ENCODE measurements around the gene ANO6. TPM values are rescaled to one million over a fixed set of nuclear protein-coding genes. Genes with fewer than 3 reads are reported as not detected.

ANO6 gene
- polyA plus RNA-seq, 1 donor (not counting 4 experiments of a cell fraction or from before 2014, with no cell fraction given), result 64.3 TPM

DNA sequence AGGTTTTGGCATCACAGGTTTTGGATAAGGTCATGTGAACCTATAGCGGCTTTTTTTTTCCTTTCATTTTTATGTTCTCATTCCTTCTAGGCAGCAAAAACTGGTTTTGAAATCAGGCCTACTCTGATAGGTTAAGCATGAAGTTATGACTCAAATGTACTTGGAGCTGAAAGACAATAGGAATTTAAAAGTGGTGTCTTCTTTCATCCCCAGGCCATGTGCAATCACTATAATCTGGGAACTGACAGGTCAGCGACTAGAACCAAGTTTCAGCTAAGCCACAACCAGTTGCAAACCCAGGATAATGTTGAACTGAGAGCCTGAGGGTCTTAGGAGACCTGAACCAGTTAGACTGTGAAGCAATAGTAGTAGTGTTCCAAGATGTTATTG is 74.3 kb downstream of the ANO6 start:
- H3K9me3 ChIP-seq (ENCODE audit: control insufficient read depth, low read depth, low read length), result no peaks in the 10 kb centered on the region
- DNase-seq (ENCODE audit: low read depth, low spot score) (peak; percentile 58), FAIRE-seq (peak; percentile 85)
- peak overlapping the region; percentile 45 for H3K27ac ChIP-seq (ENCODE audit: control insufficient read depth, insufficient read depth, low read length)
- H3K4me1 ChIP-seq (ENCODE audit: control insufficient read depth, extremely low read depth, insufficient read depth, low read length), result peaks cover 20% of the 10 kb centered on the region
- H3K9me1 ChIP-seq (ENCODE audit: control insufficient read depth, extremely low read depth, insufficient read depth, low read length), result no peaks in the 10 kb centered on the region
- H3K4me2 ChIP-seq (ENCODE audit: control insufficient read depth, extremely low read depth, insufficient read depth, low read depth, low read length), result peak overlapping the region; percentile 62
- H3K4me3 ChIP-seq (ENCODE audit: control insufficient read depth in 2 of 3, extremely low read depth in 1 of 3, insufficient read depth in 2 of 3, low read depth in 1 of 3, low read length in 3 of 3), result no peak overlapping the region
- TF ChIP-seq EZH2 (IDR thresholded peaks at IDR 0.05; ENCODE audit: low read length), result no peak
- TF ChIP-seq, protein P1, sequence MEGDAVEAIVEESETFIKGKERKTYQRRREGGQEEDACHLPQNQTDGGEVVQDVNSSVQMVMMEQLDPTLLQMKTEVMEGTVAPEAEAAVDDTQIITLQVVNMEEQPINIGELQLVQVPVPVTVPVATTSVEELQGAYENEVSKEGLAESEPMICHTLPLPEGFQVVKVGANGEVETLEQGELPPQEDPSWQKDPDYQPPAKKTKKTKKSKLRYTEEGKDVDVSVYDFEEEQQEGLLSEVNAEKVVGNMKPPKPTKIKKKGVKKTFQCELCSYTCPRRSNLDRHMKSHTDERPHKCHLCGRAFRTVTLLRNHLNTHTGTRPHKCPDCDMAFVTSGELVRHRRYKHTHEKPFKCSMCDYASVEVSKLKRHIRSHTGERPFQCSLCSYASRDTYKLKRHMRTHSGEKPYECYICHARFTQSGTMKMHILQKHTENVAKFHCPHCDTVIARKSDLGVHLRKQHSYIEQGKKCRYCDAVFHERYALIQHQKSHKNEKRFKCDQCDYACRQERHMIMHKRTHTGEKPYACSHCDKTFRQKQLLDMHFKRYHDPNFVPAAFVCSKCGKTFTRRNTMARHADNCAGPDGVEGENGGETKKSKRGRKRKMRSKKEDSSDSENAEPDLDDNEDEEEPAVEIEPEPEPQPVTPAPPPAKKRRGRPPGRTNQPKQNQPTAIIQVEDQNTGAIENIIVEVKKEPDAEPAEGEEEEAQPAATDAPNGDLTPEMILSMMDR (optimal IDR thresholded peaks at IDR 0.05 in 1 of 3, IDR thresholded peaks at IDR 0.05 in 1 of 3, conservative IDR thresholded peaks at IDR 0.05 in 1 of 3; ENCODE audit: extremely low read depth in 1 of 3, insufficient read depth in 2 of 3, low read length in 3 of 3), result no peak
- H3K79me2 ChIP-seq (ENCODE audit: control insufficient read depth, insufficient read depth, low read length), result peaks cover 67% of the 10 kb centered on the region
- no peak overlapping the region for H3K9ac ChIP-seq (ENCODE audit: control insufficient read depth, extremely low read depth, insufficient read depth, low read length)
- dilution Hi-C loops (cut with MboI; ENCODE audit: extremely low pct_ligation_motif_present, low sequenced_read_pairs), result no loop called here
- H2AFZ ChIP-seq (ENCODE audit: control insufficient read depth, low read length), result no peak overlapping the region
- no peaks in the 10 kb centered on the region for H4K20me1 ChIP-seq (ENCODE audit: control insufficient read depth, extremely low read depth, insufficient read depth, low read length)
- H3K36me3 ChIP-seq (ENCODE audit: control insufficient read depth in 2 of 2, extremely low read depth in 1 of 2, insufficient read depth in 2 of 2, low read length in 2 of 2), result peaks cover 0 to 7% of the 10 kb centered on the region in 2 experiments
- H3K27me3 ChIP-seq (ENCODE audit: control insufficient read depth, extremely low read depth, insufficient read depth, low read length), result no peaks in the 10 kb centered on the region

DNA sequence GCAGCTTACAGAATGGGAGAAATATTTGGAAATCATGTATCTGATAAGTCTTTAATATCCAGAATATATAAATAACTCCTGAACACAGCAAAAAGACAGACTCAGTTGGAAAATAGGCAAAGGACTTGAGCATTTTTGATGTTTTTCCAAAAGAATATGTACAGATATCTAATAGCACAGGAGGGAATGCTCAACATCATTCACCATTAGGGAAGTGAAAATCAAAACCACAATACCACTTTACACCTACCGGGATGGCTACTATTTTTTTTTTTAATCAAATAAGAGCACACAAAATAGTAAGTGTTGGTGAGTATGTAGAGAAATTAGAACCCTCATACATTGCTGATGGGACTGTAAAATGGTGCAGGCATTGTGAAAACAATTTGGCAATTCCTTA is 75.6 kb downstream of the ANO6 start:
- no peak for TF ChIP-seq EZH2 (IDR thresholded peaks at IDR 0.05; ENCODE audit: low read length)
- TF ChIP-seq, protein P1 (optimal IDR thresholded peaks at IDR 0.05 in 1 of 3, IDR thresholded peaks at IDR 0.05 in 1 of 3, conservative IDR thresholded peaks at IDR 0.05 in 1 of 3; ENCODE audit: extremely low read depth in 1 of 3, insufficient read depth in 2 of 3, low read length in 3 of 3), result no peak

More for the DNA sequence above, 75.6 kb downstream of the ANO6 start:
- Histone ChIP-seq H3K9ac (ENCODE audit: control insufficient read depth, extremely low read depth, insufficient read depth, low read length) (no peak overlapping the region), H3K27me3 (ENCODE audit: control insufficient read depth, extremely low read depth, insufficient read depth, low read length) (no peaks in the 10 kb centered on the region), H4K20me1 (ENCODE audit: control insufficient read depth, extremely low read depth, insufficient read depth, low read length) (no peaks in the 10 kb centered on the region), H3K36me3 (ENCODE audit: control insufficient read depth in 2 of 2, extremely low read depth in 1 of 2, insufficient read depth in 2 of 2, low read length in 2 of 2) (peaks cover 0 to 4% of the 10 kb centered on the region in 2 experiments), H3K27ac (ENCODE audit: control insufficient read depth, insufficient read depth, low read length) (no peak overlapping the region), H3K9me1 (ENCODE audit: control insufficient read depth, extremely low read depth, insufficient read depth, low read length) (no peaks in the 10 kb centered on the region), H3K4me3 (ENCODE audit: control insufficient read depth in 2 of 3, extremely low read depth in 1 of 3, insufficient read depth in 2 of 3, low read depth in 1 of 3, low read length in 3 of 3) (no peak overlapping the region), H3K4me1 (ENCODE audit: control insufficient read depth, extremely low read depth, insufficient read depth, low read length) (peaks cover 25% of the 10 kb centered on the region), H3K9me3 (ENCODE audit: control insufficient read depth, low read depth, low read length) (no peaks in the 10 kb centered on the region), H3K4me2 (ENCODE audit: control insufficient read depth, extremely low read depth, insufficient read depth, low read depth, low read length) (no peak overlapping the region), H3K79me2 (ENCODE audit: control insufficient read depth, insufficient read depth, low read length) (peaks cover 66% of the 10 kb centered on the region), H2AFZ (ENCODE audit: control insufficient read depth, low read length) (no peak overlapping the region)
- dilution Hi-C loops (cut with MboI; ENCODE audit: extremely low pct_ligation_motif_present, low sequenced_read_pairs), result no loop called here
- FAIRE-seq, result no peak
- no peak for DNase-seq (ENCODE audit: low read depth, low spot score)

Data from keratinocyte (primary cell).